ENCODE data around the gene BMP6. TPM values are rescaled to one million over a fixed set of nuclear protein-coding genes. Genes with fewer than 3 reads are reported as not detected.

BMP6 gene
- polyA plus RNA-seq, 2 of the 4 experiments (the other 2 are of a cell fraction): 8.4 to 23.0 TPM

GRCh38 chr6:7879579-7879978, 153.7 kb downstream of the BMP6 start:
- CTCF ChIA-PET: interaction anchor here (0.6 to 1.6 kb wide), 2 partner anchors 12 to 14 kb away, joined by 3 read pairs; no protein-coding TSS in a partner anchor
- peaks cover 5% of the 10 kb centered on the region; the same call in 1 of the 3 replicates for H3K4me1 ChIP-seq
- TF ChIP-seq NPAS2 (CRISPR knock-in tag; IDR thresholded peaks at IDR 0.05; ENCODE audit: borderline replicate concordance) (no peak), SMC3 (IDR thresholded peaks at IDR 0.05) (no peak), CBX2 (IDR thresholded peaks at IDR 0.05; ENCODE audit: borderline replicate concordance, low read depth) (no peak), ZC3H11A (IDR thresholded peaks at IDR 0.05) (no peak), HOXB5 (CRISPR knock-in tag; IDR thresholded peaks at IDR 0.05) (no peak)
- DNase-seq (ENCODE audit: low read depth in 1 of 2, low spot score in 1 of 2): no peak
- no peak overlapping the region for H3K4me3 ChIP-seq
- FAIRE-seq: no peak
- POLR2A ChIA-PET: no interaction called here
- no peak overlapping the region for H3K27ac ChIP-seq
- H3K9me3 ChIP-seq: no peaks in the 10 kb centered on the region
- 89% methylated on average over 6 of the region's 6 CpGs for WGBS (ENCODE audit: missing lambda C conversion rate)
- H3K4me2 ChIP-seq: no peak overlapping the region
- no peak for ATAC-seq

GRCh38 chr6:7879980-7880717, 154.2 kb downstream of the BMP6 start:
- H3K4me1 ChIP-seq: peaks cover 5% of the 10 kb centered on the region; the same call in 1 of the 3 replicates
- H3K4me3 ChIP-seq: no peak overlapping the region
- POLR2A ChIA-PET: no interaction called here
- FAIRE-seq: no peak
- H3K4me2 ChIP-seq: no peak overlapping the region
- CTCF ChIA-PET: interaction anchor here (1.6 kb wide), 1 partner anchor 12 kb away, joined by 3 read pairs; no protein-coding TSS in a partner anchor
- no peak for DNase-seq (ENCODE audit: low read depth in 1 of 2, low spot score in 1 of 2)
- H3K27ac ChIP-seq: no peak overlapping the region
- no peak for TF ChIP-seq TP53 (CRISPR knock-in tag; IDR thresholded peaks at IDR 0.05)
- no peak for TF ChIP-seq BCL3 (IDR thresholded peaks at IDR 0.05)
- TF ChIP-seq EHF (CRISPR knock-in tag; IDR thresholded peaks at IDR 0.05): no peak
- no peak for TF ChIP-seq RAD21 (conservative IDR thresholded peaks at IDR 0.05 in 1 of 2, IDR thresholded peaks at IDR 0.05 in 1 of 2)
- TF ChIP-seq CTCF (IDR thresholded peaks at IDR 0.05): no peak
- TF ChIP-seq FOXS1 (CRISPR knock-in tag; IDR thresholded peaks at IDR 0.05): no peak
- no peak for TF ChIP-seq EP300 (IDR thresholded peaks at IDR 0.05)
- TF ChIP-seq KDM5A (IDR thresholded peaks at IDR 0.05): no peak
- no peak for TF ChIP-seq CEBPB (IDR thresholded peaks at IDR 0.05)
- TF ChIP-seq BHLHE40 (IDR thresholded peaks at IDR 0.05; ENCODE audit: low read depth, low read length): no peak
- TF ChIP-seq EHMT2 (IDR thresholded peaks at IDR 0.05; ENCODE audit: low read depth): no peak
- TF ChIP-seq ESRRA (IDR thresholded peaks at IDR 0.05; ENCODE audit: borderline replicate concordance, low read length): no peak
- 92% methylated on average over 13 of the region's 13 CpGs for WGBS (ENCODE audit: missing lambda C conversion rate)
- ATAC-seq: no peak
- H3K9me3 ChIP-seq: no peaks in the 10 kb centered on the region

GRCh38 chr6:7880718-7881107, 154.8 kb downstream of the BMP6 start:
- 92% methylated on average over 9 of the region's 9 CpGs for WGBS (ENCODE audit: missing lambda C conversion rate)
- no peak for DNase-seq (ENCODE audit: low read depth in 1 of 2, low spot score in 1 of 2)
- no peak for ATAC-seq
- no peak overlapping the region for H3K27ac ChIP-seq
- H3K9me3 ChIP-seq: no peaks in the 10 kb centered on the region
- peaks cover 5% of the 10 kb centered on the region; the same call in 1 of the 3 replicates for H3K4me1 ChIP-seq
- no peak overlapping the region for H3K4me3 ChIP-seq
- ChIA-PET POLR2A (no interaction called here), CTCF (interaction anchor here (1.6 kb wide), 1 partner anchor 13 kb away, joined by 3 read pairs; no protein-coding TSS in a partner anchor)
- H3K4me2 ChIP-seq: no peak overlapping the region
- no peak for FAIRE-seq
- TF ChIP-seq PHF8 (IDR thresholded peaks at IDR 0.05; ENCODE audit: borderline replicate concordance, low read depth): no peak
- no peak for TF ChIP-seq JUN (IDR thresholded peaks at IDR 0.05)
- no peak for TF ChIP-seq HOXA7 (CRISPR knock-in tag; IDR thresholded peaks at IDR 0.05)
- TF ChIP-seq SMC3 (IDR thresholded peaks at IDR 0.05): no peak
- no peak for TF ChIP-seq MAZ (IDR thresholded peaks at IDR 0.05; ENCODE audit: borderline replicate concordance, low read depth, low read length)
- no peak for TF ChIP-seq BCL3 (IDR thresholded peaks at IDR 0.05)
- TF ChIP-seq POLR2A (IDR thresholded peaks at IDR 0.05; ENCODE audit: low read length): no peak
- TF ChIP-seq USF2 (IDR thresholded peaks at IDR 0.05): no peak
- TF ChIP-seq NFE2L2 (conservative IDR thresholded peaks at IDR 0.05; ENCODE audit: low read length): no peak
- TF ChIP-seq RNF2 (IDR thresholded peaks at IDR 0.05; ENCODE audit: borderline replicate concordance, low read depth): no peak
- no peak for TF ChIP-seq SREBF2 (IDR thresholded peaks at IDR 0.05)
- TF ChIP-seq GATA3 (IDR thresholded peaks at IDR 0.05; ENCODE audit: borderline replicate concordance): no peak
- TF ChIP-seq RARB (CRISPR knock-in tag; IDR thresholded peaks at IDR 0.05): no peak
- no peak for TF ChIP-seq RFX5 (IDR thresholded peaks at IDR 0.05)
- TF ChIP-seq HEYL (CRISPR knock-in tag; IDR thresholded peaks at IDR 0.05): no peak
